Heart right ventricle (tissue), 16 donors: ENCODE results near the gene CNST. TPM values are rescaled to one million over a fixed set of nuclear protein-coding genes. Genes with fewer than 3 reads are reported as not detected.
"Not testable (repeated sequence)": the region's sequence is repeated elsewhere in the genome, so short reads cannot be mapped to it uniquely, and the experiment has no call there.

Experiments
- ATAC-seq, 8 donors: fragments of 200-7000 bp; cut with Tn5 transposase; one replicate each; pipeline ENCODE4 v1.9.1; 2020; ENCODE audit warnings: mild to moderate bottlenecking in 8 of 8, moderate library complexity in 8 of 8, moderate number of reproducible peaks in 1 of 8
- DNase-seq, 2 donors: peaks; one replicate each; pipeline ENCODE4 v3.0.0-alpha.2; 2020
- H3K27ac ChIP-seq, 10 donors: fragments of 200-600 bp; sonication (generic) in 2 of 10; one replicate each; pipeline versions ENCODE4 v1.5.0 to v1.8.0; 2020 to 2022; ENCODE audit warnings: mild to moderate bottlenecking in 3 of 10
- H3K27me3 ChIP-seq, 7 donors: fragments of 200-600 bp; one replicate each; pipeline ENCODE4 v1.8.0; 2021 to 2022; ENCODE audit warnings: mild to moderate bottlenecking in 2 of 7
- H3K36me3 ChIP-seq, 9 donors: fragments of 200-600 bp; sonication (generic) in 1 of 9; one replicate each; pipeline versions ENCODE4 v1.5.0 to v1.8.0; 2020 to 2022; ENCODE audit warnings: mild to moderate bottlenecking in 2 of 9
- H3K4me1 ChIP-seq, 9 donors: fragments of 200-600 bp; sonication (generic) in 1 of 9; one replicate each; pipeline versions ENCODE4 v1.5.0 to v1.8.0; 2020 to 2022; ENCODE audit warnings: mild to moderate bottlenecking in 4 of 9
- H3K4me3 ChIP-seq, 10 donors: fragments of 200-600 bp; sonication (generic) in 2 of 10; one replicate each; pipeline versions ENCODE4 v1.5.0 to v1.8.0; 2020 to 2022; ENCODE audit warnings: mild to moderate bottlenecking in 7 of 10, moderate library complexity in 2 of 10
- H3K9me3 ChIP-seq, 11 donors: fragments of 200-600 bp in 10 of 11; sonication (generic) in 2 of 11; one replicate each; pipeline versions ENCODE4 v1.5.0 to v1.8.0; 2013 to 2022; ENCODE audit warnings: mild to moderate bottlenecking in 2 of 11, control low read depth in 1 of 11, moderate library complexity in 1 of 11
- WGBS, 2 donors: extraction: QIAGEN DNeasy Blood & Tissue Kit; methylation state at CpG; one replicate each; pipeline ENCODE4 v1.1.7; 2013; ENCODE audit warnings: inconsistent platforms in 1 of 2; 5-methylcytosine and 5-hydroxymethylcytosine counted together
- intact Hi-C, 10 donors: fragments of 100-400 bp; cut with DNase I; formaldehyde crosslinking; loops; one replicate each; pipeline versions ENCODE4 v1.11.1 to v1.14.2; 2022
- polyA plus RNA-seq, 2 donors: library from polyadenylated mRNA; stranded (reverse); fragments of 200-250 nt; gene quantifications; one replicate each; pipeline ENCODE4 v1.2.3, GENCODE V29; 2013
- total RNA-seq, 10 donors: library from RNA; stranded (reverse); fragmentation: NEBNext Ultra II Directional in 3 of 10; extraction: Animal tissue kit (Norgen Biotek cat#: 25700) in 3 of 10; gene quantifications; one replicate each; pipeline versions ENCODE4 v1.2.1 to v1.2.4, GENCODE V29; 2021 to 2023
- TF ChIP-seq, protein P1 (sequence below), 9 donors: fragments of 200-600 bp; sonication (generic) in 2 of 9; IDR thresholded peaks; one replicate each; pipeline versions ENCODE4 v1.5.0 to v1.8.0; 2021 to 2022; ENCODE audit warnings: antibody characterized with exemption in 9 of 9, mild to moderate bottlenecking in 5 of 9, moderate library complexity in 1 of 9
- donor health status: Arrhythmogenic right ventricular cardiomyopathy.
- donor health status: ischemic (EF 13 %, LVEDD 7.1; RV severe dilation, severe dysfunction).
- donor health status: healthy with polysubstance abuse.
- donor health status: DM: no; HTN: yes; CAD: no.
- donor health status: DM: no; HTN: no; CAD: no.
- donor health status: ischemic (EF 25% LVEDD 6.9; RV normal size, moderate dysfunction).
- donor health status: ischemic (EF 25% LVEDD 5.7; RV mildly dilated, moderate dysfunction).
- donor health status: healthy.
- donor health status: DM: yes; HTN: yes; CAD: no.
- donor health status: Ischemic cardiomyopathy.
- donor health status: ischemic (EF 35%, LVEDD 5.7; RV mildly dilated, moderate dysfunction).
- donor health status: nonischemic (EF 11% LVEDD 7.7; RV severe dilation, severe dysfunction).
- donor health status: DM: yes; HTN: yes; CAD: no.
- donor health status: PGD.
- donor health status: ischemic (EF 29% LVEDD 5.4; RV normal size, mild dysfunction).
- donor health status: nonischemic (EF 23%, LVEDD 6.1; RV moderate dilation, normal function).

The CNST gene
- total and polyA plus RNA-seq, 12 donors: 5.6 to 24.4 (median 14.7) TPM

GRCh38 chr1:246629030-246629429, 62.8 kb downstream of the CNST start:
- H3K27me3 ChIP-seq: no peaks in the 10 kb centered on the region
- no peaks in the 10 kb centered on the region for H3K9me3 ChIP-seq
- WGBS, 2 donors: 85 to 93% methylated on average over 2 of the region's 2 CpGs
- TF ChIP-seq, protein P1, sequence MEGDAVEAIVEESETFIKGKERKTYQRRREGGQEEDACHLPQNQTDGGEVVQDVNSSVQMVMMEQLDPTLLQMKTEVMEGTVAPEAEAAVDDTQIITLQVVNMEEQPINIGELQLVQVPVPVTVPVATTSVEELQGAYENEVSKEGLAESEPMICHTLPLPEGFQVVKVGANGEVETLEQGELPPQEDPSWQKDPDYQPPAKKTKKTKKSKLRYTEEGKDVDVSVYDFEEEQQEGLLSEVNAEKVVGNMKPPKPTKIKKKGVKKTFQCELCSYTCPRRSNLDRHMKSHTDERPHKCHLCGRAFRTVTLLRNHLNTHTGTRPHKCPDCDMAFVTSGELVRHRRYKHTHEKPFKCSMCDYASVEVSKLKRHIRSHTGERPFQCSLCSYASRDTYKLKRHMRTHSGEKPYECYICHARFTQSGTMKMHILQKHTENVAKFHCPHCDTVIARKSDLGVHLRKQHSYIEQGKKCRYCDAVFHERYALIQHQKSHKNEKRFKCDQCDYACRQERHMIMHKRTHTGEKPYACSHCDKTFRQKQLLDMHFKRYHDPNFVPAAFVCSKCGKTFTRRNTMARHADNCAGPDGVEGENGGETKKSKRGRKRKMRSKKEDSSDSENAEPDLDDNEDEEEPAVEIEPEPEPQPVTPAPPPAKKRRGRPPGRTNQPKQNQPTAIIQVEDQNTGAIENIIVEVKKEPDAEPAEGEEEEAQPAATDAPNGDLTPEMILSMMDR (IDR thresholded peaks at IDR 0.05): no peak
- DNase-seq: no peak
- no peaks in the 10 kb centered on the region for H3K4me1 ChIP-seq
- intact Hi-C loops: no loop called here
- no peak overlapping the region for H3K27ac ChIP-seq
- no peak overlapping the region for H3K4me3 ChIP-seq
- ATAC-seq: no peak
- H3K36me3 ChIP-seq: peaks cover 0 to 83% (median 2%) of the 10 kb centered on the region in 9 donors

DNA sequence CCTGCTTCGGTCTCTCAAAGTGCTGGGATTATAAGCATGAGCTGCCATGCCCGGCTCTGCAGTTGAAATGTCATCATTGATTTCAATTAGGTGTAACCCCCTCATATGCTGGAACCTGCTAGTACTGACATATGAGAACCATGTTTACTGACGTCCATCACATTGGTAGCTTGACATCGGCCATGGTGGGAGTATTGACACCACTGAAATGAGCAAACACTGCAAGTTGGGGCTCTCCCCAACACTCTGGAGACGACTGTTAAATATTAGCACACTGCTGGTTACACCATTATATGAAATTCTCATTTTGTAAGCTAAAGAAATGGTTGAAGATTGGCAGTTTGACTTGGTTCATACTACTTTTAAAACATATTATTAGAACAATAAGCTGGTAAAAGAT, 63.7 kb downstream of the CNST start:
- Histone ChIP-seq H3K4me1 (no peaks in the 10 kb centered on the region), H3K9me3 (no peaks in the 10 kb centered on the region), H3K27me3 (no peaks in the 10 kb centered on the region), H3K27ac (no peak overlapping the region), H3K36me3 (peaks cover 0 to 83% (median 4%) of the 10 kb centered on the region in 9 donors), H3K4me3 (no peak overlapping the region)
- ATAC-seq (no peak), DNase-seq (no peak)
- intact Hi-C loops: no loop called here
- WGBS, 2 donors: 93 to 94% methylated on average over 5 of the region's 5 CpGs
- TF ChIP-seq, protein P1 (IDR thresholded peaks at IDR 0.05): no peak

- H3K9me3 ChIP-seq: no peaks in the 10 kb centered on the region
- DNase-seq (no peak), ATAC-seq (no peak)
- no peak overlapping the region for H3K27ac ChIP-seq
- intact Hi-C loops: no loop called here
- H3K36me3 ChIP-seq: peaks cover 0 to 77% (median 4%) of the 10 kb centered on the region in 9 donors
- H3K27me3 ChIP-seq: no peaks in the 10 kb centered on the region
- H3K4me3 ChIP-seq: no peak overlapping the region
- TF ChIP-seq, protein P1 (IDR thresholded peaks at IDR 0.05): no peak
- WGBS, 2 donors: 87 to 89% methylated on average over 1 of the region's 1 CpG
- H3K4me1 ChIP-seq: no peaks in the 10 kb centered on the region
Measured at GRCh38 chr1:246631426-246631825, 65.2 kb downstream of the CNST start.

GRCh38 chr1:246632281-246633168, 66.3 kb downstream of the CNST start:
- intact Hi-C loops: no loop called here
- 95 to 97% methylated on average over 13 of the region's 13 CpGs for WGBS, 2 donors
- H3K4me3 ChIP-seq: no peak overlapping the region
- ATAC-seq (no peak), DNase-seq (no peak)
- no peaks in the 10 kb centered on the region for H3K27me3 ChIP-seq
- no peak overlapping the region for H3K27ac ChIP-seq
- peaks cover 0 to 79% (median 4%) of the 10 kb centered on the region in 9 donors for H3K36me3 ChIP-seq
- no peaks in the 10 kb centered on the region for H3K4me1 ChIP-seq
- no peaks in the 10 kb centered on the region for H3K9me3 ChIP-seq
- TF ChIP-seq, protein P1 (IDR thresholded peaks at IDR 0.05): no peak

GRCh38 chr1:246634659-246635058, 68.4 kb downstream of the CNST start:
- 90 to 96% methylated on average over 20 to 26 of the region's 26 CpGs for WGBS, 2 donors
- ATAC-seq, H3K27me3 ChIP-seq, H3K4me1 ChIP-seq, H3K27ac ChIP-seq, H3K4me3 ChIP-seq, H3K9me3 ChIP-seq, intact Hi-C loops, DNase-seq: not testable (repeated sequence)
- H3K36me3 ChIP-seq: peaks cover 0 to 63% (median 4%) of the 10 kb centered on the region in 9 donors
